HFFc6 (cell line): Measurements from ENCODE around the gene IL6. TPM values are rescaled to one million over a fixed set of nuclear protein-coding genes. Genes with fewer than 3 reads are reported as not detected.

Experiments
- DNase-seq: peaks from one replicate; pipeline ENCODE4 v3.0.0-alpha.2; 2018
- H3K27ac Mint-ChIP-seq: 2 replicates; pipeline ENCODE4 v1.8.0; 2020; ENCODE audit warnings: mild to moderate bottlenecking, mixed read lengths
- H3K27me3 Mint-ChIP-seq: 2 replicates; pipeline ENCODE4 v1.8.0; 2021; ENCODE audit warnings: mild to moderate bottlenecking, moderate library complexity, mixed read lengths; ENCODE audit not compliant: insufficient read depth
- H3K36me3 Mint-ChIP-seq: 2 replicates; pipeline ENCODE4 v1.8.0; 2021; ENCODE audit warnings: low read depth, mixed read lengths
- H3K4me1 Mint-ChIP-seq: 2 replicates; pipeline ENCODE4 v1.8.0; 2020; ENCODE audit warnings: low read depth, mixed read lengths
- H3K4me3 Mint-ChIP-seq: 2 replicates; pipeline ENCODE4 v1.8.0; 2020; ENCODE audit warnings: mild to moderate bottlenecking, moderate library complexity, mixed read lengths
- H3K9me3 Mint-ChIP-seq: 2 replicates; pipeline ENCODE4 v1.8.0; 2020; ENCODE audit warnings: mild to moderate bottlenecking, mixed read lengths
- total RNA-seq, 6 experiments: library from RNA; stranded (reverse); fragmentation: NEBNext Ultra II Directional; extraction: Animal tissue kit (Norgen Biotek cat#: 25700); gene quantifications; 2 replicates in 1 of 6; 3 replicates in 5 of 6; pipeline ENCODE4 v1.2.3, GENCODE V29; 2021
- TF ChIP-seq, protein P1 (sequence below): fragments of 200-600 bp; sonication (generic); IDR thresholded peaks from 2 replicates; pipeline ENCODE4 v1.5.0; 2021; ENCODE audit warnings: antibody characterized with exemption, mild to moderate bottlenecking

Gene IL6
- total RNA-seq, 6 experiments from 2014 or later = 21.3 to 55.1 (median 50.0) TPM

DNA sequence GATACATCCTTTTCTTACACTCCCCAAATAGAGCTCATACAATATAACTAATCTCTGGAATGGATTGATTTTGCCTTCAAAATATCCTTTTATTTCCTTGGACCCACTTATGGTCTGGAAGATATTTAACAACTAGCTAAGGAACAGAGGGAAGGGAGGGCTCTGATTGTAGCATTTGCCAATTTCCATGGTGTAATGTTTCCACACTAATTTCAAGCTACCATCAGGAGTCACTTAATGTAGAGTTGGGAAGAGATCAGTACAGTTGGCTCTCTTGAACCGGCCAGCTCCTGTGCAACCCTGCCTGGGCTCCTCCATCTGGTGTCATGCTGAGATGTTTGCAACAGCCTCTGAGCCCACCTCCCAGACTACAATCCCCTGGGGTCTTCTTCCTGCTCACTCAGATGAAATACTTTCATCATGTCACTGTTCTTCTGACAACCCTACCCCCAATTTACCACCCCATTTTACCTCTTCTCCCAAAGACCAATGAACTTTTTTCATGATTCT lies 8.0 kb upstream of the IL6 start:
- peaks cover 65% of the 10 kb centered on the region for H3K4me1 Mint-ChIP-seq
- H3K27me3 Mint-ChIP-seq = no peaks in the 10 kb centered on the region; the same call in 1 of the 2 replicates
- TF ChIP-seq, protein P1, sequence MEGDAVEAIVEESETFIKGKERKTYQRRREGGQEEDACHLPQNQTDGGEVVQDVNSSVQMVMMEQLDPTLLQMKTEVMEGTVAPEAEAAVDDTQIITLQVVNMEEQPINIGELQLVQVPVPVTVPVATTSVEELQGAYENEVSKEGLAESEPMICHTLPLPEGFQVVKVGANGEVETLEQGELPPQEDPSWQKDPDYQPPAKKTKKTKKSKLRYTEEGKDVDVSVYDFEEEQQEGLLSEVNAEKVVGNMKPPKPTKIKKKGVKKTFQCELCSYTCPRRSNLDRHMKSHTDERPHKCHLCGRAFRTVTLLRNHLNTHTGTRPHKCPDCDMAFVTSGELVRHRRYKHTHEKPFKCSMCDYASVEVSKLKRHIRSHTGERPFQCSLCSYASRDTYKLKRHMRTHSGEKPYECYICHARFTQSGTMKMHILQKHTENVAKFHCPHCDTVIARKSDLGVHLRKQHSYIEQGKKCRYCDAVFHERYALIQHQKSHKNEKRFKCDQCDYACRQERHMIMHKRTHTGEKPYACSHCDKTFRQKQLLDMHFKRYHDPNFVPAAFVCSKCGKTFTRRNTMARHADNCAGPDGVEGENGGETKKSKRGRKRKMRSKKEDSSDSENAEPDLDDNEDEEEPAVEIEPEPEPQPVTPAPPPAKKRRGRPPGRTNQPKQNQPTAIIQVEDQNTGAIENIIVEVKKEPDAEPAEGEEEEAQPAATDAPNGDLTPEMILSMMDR = no peak
- H3K27ac Mint-ChIP-seq = peak overlapping the region; percentile 98
- H3K4me3 Mint-ChIP-seq = peak overlapping the region; percentile 75
- H3K9me3 Mint-ChIP-seq = no peaks in the 10 kb centered on the region
- no peaks in the 10 kb centered on the region for H3K36me3 Mint-ChIP-seq
- no peak for DNase-seq

GRCh38 chr7:22720791-22721786 lies 5.9 kb upstream of the IL6 start:
- DNase-seq = no peak
- peaks cover 83% of the 10 kb centered on the region for H3K4me1 Mint-ChIP-seq
- TF ChIP-seq, protein P1 = no peak
- H3K36me3 Mint-ChIP-seq = no peaks in the 10 kb centered on the region
- no peak overlapping the region for H3K27ac Mint-ChIP-seq
- no peak overlapping the region for H3K4me3 Mint-ChIP-seq
- no peaks in the 10 kb centered on the region; the same call in 1 of the 2 replicates for H3K27me3 Mint-ChIP-seq
- H3K9me3 Mint-ChIP-seq = no peaks in the 10 kb centered on the region

- H3K36me3 Mint-ChIP-seq = no peaks in the 10 kb centered on the region
These were observed 4.3 kb upstream of the IL6 start for GRCh38 chr7:22722536-22723180.

DNA sequence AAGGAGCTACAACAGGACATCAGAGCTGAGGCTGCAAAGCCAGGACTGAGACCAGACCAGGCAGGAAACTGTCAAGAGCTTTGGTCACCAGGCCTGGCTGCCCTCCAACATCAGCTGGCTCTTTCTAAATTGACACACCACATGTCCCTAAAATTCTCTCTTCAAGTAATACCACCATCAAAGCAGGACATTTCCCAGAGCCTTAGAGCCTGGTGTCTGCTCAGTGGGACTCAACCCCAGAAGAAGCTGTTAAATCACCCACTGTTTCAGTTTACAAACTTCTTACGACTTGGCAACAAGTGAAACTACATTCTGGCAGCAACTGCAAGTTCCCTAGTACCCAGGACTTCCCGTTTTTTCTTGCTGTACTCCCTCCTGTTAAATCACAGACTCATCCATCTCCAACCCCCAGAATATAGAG lies 3.8 kb upstream of the IL6 start:
- Mint-ChIP-seq H3K4me3 (peak overlapping the region; percentile 62), H3K4me1 (peaks cover 85% of the 10 kb centered on the region), H3K36me3 (peaks cover 1% of the 10 kb centered on the region), H3K9me3 (no peaks in the 10 kb centered on the region), H3K27ac (peak overlapping the region; percentile 89), H3K27me3 (no peaks in the 10 kb centered on the region; the same call in 1 of the 2 replicates)
- DNase-seq = peak; percentile 34
- TF ChIP-seq, protein P1 = no peak

More at GRCh38 chr7:22722536-22723180, 4.3 kb upstream of the IL6 start:
- Mint-ChIP-seq H3K4me3 (peak overlapping the region; percentile 62; the same call in 1 of the 2 replicates), H3K27me3 (no peaks in the 10 kb centered on the region; the same call in 1 of the 2 replicates), H3K27ac (peak overlapping the region; percentile 89), H3K4me1 (peaks cover 85% of the 10 kb centered on the region), H3K9me3 (no peaks in the 10 kb centered on the region)
- no peak for DNase-seq
- TF ChIP-seq, protein P1 = no peak

GRCh38 chr7:22723637-22724036 lies 3.4 kb upstream of the IL6 start:
- peaks cover 6% of the 10 kb centered on the region for H3K36me3 Mint-ChIP-seq
- no peaks in the 10 kb centered on the region for H3K9me3 Mint-ChIP-seq
- H3K4me1 Mint-ChIP-seq = peaks cover 85% of the 10 kb centered on the region
- TF ChIP-seq, protein P1 = no peak
- peak overlapping the region; percentile 62 for H3K4me3 Mint-ChIP-seq
- H3K27me3 Mint-ChIP-seq = no peaks in the 10 kb centered on the region; the same call in 1 of the 2 replicates
- DNase-seq = no peak
- peak overlapping the region; percentile 89 for H3K27ac Mint-ChIP-seq
